ENCODE data around the gene ITM2B.
A peak's percentile ranks its signal among the peaks of the same experiment; 100 is the strongest.

The ITM2B gene

DNA sequence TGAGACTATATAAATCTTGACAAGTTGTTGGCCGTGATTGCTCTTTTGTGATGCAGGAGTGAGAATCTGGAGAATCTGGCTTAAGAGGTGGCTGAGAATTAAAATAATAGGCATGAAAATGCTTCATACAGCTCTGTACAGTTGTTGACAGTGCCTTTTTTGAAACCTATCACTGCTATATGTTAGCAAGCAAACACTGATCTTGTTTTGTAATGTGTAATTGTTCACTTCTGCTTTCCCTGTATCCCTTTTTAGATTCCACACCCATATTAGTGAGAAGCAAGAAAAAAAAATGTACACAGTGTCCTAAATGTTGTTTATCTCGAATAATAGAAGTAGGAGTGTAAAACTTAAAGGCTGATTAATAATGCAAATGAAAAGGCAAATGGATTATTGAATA, 31.1 kb downstream of the ITM2B start:
- DNase-seq: no peak

DNA sequence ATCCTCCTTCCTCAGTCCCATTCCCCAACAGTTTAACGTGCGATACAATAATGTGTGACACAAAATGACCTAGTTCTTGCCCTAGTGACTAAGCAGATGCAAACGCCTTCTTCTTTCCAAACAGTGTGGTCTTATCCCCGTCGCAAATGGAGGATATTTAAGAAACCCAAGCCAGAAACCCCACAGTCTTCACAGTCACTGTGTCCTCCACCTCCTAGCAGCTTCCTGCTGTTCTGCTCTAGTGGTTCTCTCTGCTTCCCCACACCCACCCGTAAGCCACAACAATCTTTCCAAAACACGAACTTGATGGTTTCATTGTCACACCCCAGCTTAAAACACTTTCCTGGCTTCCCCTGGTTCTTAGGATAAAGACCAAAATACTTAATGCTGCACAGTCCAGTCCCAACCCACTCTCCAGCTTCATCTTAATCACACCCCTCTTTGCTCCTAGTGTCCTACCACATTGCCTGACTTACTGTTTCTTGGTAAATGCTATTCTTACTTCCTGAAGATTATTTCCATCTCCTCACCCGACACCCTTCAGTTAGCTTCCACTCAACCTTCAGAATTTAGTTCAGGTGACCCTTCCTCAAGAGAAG, 32.3 kb downstream of the ITM2B start:
- DNase-seq: no peak

DNA sequence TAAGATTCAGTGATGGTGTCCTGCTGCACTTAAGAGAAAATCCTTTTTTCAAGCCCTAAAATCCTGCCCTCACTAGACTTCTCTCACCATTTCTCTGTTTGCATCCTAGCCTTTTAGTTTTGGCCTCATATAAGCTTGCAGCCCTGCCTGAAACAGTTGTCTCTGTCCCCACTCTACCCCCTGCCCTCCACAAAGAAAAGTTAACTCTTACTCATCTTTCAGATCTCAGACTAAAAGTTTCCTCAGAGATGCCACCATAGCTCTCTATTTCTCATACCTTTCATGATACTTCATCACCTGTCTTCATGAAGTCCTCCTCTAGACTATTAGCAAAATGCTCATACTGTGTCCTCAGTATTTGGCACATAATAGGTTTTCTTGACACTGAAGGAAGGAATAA, 33.1 kb downstream of the ITM2B start:
- no peak for DNase-seq

DNA sequence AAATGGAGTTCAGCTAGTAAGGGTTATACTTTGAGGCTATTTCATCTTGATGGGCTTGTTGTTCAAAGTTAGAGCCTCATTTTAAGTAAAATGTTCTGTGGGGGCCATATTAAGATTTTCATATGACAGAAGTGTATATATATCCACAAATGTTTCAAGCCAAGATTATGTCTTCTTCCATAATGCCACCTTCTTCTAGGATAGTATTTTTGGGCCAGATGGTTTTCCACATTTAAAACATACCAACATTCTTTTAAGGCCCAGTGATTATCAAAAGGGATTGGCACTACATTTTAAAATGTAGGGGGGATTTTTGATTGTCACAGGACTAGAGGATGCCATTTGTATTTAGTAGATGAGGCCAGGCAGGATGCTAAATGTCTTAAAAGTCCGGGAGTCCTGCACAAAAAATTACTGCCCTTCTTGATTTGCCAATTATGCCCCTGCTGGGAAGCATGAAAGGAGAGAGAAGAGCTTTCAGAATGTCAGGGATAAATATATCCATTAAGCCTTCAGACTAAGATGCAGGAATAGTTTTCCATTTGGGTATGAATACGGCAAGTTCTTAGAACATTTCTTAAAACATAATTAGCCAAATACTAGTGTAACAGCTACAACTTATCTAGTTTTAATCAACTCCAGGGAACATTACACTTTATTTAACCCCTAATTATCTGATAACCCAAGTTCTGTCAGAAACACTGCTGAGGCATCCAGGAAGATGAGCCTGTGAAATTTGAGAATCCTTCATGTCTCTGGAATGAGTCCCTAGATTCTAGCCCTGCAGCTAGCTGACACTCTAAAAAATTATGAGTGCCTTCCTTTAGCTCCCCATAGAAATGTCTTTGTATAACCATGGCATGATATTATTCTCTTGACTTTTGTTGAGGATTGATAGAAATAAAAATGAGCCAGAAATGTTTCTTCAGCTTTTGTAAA, 34.0 kb downstream of the ITM2B start:
- no peak for DNase-seq

DNA sequence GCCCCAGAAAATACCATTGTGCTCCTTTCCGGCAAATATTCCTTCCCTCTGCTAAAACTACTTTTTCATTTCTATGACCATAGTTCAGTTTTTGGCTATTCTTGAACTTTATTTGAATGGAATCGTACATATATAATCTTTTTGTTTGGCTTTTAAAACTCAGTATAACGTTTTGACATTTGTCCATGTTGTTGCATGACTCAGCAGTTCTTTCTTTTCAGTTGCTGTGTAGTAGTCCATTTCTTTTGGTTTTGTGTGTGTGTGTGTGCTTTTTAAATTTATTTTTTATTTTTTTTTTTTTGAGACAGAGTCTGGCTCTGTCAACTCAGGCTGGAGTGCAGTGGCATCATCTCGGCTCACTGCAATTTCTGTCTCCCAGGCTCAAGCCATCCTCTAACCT, 35.0 kb downstream of the ITM2B start:
- DNase-seq: no peak

DNA sequence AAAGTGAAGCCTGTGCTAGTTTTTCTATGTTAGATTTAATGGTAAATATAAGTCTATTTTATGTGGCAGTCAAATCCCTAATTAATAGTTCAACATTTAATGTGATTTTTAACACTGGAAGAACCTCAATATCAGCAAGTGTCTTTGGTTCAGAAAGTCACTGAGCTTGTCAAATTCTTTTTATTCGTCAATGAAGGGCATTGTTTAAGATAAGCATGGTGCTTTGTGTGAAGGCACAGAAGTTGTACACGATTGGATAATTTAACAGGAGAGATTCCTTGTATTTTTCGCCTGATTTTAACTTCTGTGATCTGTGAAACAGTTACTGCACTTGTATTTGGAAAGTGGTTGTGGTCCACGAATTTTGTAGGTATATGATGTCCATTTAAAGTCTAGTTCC, 40.3 kb downstream of the ITM2B start:
- no peak for DNase-seq

DNA sequence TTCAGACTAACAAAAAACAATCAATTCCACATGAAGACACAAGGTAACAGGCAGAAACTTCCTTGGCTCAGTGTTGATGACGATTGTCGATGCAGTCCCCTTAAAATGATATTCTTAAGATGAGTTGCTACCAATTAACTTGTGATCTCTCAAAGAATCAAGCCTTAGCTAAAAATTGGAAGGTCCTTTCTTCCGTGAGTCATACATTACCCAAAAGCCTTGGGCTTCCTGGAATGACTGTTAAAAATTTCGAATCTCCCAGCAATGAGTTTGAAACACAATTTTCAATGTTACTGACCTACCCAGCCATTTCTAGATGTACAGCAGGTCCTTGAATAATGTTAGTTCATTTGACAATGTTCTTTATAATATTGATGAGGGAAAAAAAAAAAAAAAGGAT, 42.5 kb downstream of the ITM2B start:
- no peak for DNase-seq

DNA sequence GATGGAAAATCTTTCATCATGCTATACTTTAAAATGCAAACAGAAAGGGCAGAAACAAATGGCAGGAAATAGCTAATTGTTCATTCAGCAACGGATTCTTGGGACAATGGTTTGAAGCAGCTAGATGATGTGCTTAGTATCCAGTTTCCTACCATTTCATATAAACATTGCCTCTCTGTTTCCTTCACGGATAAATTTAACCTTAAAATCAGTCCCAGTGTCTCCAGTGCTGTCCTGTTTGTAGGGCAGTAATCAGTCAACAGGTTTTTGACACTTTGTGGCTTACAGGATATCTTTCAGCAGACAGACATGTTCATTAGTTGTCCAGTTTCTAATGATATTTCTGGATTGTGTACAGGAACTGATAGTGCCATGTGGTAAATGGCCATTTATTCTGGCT, 45.8 kb downstream of the ITM2B start:
- no peak for DNase-seq

DNA sequence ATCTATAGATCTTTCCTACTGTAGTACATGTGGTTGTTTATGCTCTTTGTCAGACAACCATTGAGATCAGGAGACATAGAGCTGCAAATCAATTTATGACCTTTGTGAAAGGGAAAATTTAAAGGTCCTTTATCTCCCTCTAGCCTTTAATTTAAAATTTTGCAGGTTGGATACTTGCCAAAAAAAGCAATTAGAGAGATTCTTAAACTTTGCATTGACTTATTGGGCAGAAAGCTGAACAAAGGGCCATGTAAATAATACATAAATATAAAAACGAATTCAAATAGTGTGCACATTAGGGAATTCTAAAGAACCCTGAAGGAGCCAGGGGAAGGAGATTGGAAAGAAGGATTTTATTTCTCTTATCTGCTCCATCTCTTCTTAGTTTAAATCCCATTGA, 48.5 kb downstream of the ITM2B start:
- no peak for DNase-seq

DNA sequence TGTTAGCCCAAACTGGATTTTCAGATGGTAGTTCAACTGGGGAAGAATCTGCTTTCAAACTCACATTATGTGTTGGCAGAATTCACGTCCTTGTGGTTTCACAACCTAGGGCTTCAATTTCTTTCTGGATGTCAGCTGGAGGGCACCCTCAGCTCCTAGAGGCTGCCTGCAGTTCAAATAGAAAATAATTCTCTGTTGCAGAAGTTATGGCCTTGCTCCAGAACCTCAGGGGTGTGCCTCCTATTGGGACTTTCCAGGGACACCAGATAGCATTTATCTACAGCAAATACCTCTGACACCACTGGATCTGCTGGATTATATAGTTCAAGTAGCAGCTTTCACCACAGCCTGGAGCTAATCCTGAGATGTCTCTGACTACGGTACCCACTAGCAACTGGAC, 58.7 kb downstream of the ITM2B start:
- DNase-seq: no peak

DNA sequence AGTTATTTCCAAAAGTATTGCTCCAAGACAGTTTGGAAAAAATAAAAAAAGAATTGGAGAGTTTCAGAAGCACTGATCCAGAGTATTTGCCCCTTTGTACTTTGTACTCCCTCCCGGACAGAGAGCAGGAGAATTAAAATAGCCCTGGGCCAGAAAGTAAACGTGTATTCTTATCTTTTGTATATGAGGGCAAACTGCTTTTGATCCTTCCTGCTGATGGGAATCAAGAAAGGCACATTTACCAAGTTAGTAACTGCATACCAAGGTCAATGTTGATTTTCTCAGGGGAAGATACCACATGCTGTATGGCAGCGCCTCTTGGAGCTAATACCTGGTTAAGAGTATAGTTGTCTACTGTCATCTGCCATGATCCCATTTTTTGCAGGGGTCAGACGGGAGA, 59.6 kb downstream of the ITM2B start:
- no peak for DNase-seq

DNA sequence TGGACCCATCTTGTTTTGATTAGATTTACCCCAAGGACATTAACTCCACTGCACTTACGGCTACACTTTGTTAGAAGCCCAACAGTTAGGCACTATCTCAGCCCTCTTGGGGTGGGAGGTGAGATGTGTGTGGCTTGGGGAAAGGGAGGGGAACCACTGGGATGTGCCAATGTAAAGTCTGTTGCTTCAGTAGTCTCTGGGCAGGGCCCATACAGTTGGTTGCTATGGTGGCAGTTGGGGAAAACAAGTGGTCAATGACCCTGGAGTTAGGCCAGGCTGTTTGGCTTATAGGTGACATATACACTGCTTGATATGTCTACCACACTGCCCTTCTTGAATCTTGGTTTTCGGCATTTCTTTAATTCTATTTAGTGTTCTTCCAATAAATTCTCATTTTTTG, 61.6 kb downstream of the ITM2B start:
- no peak for DNase-seq

DNA sequence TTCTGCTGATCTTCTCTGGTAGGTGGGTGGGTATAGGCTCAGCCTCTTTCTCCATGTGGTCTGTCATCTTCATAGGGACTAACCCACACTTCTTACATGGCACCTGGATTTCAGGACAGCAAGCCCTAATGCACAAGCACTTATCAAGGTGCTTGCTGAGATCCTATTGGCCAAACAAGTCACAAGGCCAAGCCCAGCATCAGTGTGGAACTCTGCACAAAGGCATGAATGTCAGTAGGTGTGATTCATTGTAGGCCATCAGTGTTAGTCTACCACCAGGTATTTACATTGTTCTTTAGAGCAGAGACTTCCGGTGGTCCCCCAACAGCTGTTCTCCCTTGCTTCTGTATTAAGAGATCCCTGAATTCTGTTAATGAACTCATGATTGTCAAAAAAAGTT, 62.3 kb downstream of the ITM2B start:
- no peak for DNase-seq

DNA sequence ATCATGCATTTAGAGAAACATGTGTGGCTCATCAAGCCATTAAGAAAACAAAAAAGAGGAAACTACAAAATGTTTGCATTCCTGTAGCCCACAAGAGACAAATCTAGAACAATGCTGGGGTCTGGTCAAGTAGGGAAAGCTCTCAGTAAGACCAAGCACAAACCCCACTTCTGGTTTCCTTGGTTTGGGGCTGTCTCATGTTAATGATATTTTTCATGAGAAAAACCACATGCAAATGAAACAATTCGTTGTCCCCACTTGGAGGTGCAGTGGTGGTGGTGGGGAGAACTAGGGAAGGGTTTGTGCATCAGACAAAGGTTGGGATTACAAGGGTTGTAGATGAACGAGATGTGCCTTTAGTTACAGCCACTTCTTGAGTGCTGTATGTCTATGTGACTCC, 63.5 kb downstream of the ITM2B start:
- no peak for DNase-seq

DNA sequence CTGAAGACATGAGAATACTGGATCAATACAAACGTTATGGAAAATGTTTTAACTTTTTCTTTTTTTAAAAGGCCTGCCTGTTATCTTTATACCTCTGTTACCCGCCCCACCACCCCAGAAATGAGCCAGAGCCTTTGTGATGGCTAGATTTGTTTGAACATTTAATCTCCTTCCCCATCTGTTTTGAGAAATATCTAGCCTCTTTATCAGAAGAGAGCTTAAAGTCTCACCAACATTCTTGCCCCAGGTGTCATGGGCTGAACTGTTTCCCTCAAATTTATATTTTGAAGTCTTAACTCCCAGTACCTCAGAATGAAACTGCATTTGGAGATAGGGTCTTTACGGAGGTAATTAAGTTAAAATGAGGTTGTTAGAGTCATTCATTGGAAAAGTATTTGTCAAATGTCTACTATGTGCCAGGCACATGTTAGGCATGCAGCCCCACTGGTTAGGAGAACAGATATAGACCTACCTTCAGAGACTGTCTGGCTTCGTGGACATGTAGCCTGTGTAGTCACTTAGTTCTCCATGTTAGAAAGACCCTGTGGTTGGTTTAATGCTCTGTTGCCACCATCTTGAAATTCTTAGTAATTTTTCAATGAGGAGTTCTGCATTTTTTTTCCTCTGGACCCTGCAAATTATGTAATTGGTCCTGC, 64.3 kb downstream of the ITM2B start:
- no peak for DNase-seq

DNA sequence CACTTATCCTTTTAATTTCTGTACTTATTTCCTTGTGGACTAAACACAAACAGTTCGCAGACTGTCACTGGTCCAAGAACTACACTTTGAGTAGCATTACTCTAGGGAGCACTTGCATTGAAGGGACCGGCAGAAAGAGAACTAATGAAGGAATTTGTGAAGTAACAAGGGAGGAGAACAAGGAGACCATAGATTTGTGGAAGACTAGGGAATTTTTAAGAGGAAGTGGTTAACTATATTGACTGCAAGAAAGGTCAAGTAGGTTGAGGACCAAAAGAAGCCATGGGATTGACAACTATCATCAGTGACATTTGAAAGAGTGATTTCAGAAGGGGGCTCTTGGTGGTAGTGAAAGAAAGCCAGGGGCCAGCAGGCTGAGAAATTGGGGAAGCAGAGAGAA, 66.6 kb downstream of the ITM2B start:
- DNase-seq: no peak

DNA sequence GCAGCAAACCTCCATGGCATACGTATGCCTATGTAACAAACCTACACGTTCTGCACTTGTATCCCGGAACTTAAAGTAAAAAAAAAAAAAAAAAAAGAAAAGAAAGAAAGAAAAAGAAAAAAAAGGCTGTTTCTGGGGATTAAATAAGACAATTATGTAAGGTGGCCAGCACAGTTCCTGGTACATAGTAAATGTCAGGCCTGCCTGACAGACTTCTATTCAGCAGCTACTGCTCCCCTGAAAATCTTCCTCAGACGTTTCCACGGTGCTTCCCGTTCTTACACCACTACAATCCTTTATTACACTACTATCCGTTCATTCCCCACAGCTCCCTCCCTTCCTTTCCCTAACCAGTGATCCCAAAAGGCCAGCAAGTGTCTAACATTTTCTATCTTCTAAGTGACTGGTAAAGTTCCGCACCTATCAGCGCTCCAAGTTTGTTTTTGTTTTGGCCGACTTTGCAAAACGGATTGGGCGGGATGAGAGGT, 69.9 kb downstream of the ITM2B start:
- DNase-seq: no peak

DNA sequence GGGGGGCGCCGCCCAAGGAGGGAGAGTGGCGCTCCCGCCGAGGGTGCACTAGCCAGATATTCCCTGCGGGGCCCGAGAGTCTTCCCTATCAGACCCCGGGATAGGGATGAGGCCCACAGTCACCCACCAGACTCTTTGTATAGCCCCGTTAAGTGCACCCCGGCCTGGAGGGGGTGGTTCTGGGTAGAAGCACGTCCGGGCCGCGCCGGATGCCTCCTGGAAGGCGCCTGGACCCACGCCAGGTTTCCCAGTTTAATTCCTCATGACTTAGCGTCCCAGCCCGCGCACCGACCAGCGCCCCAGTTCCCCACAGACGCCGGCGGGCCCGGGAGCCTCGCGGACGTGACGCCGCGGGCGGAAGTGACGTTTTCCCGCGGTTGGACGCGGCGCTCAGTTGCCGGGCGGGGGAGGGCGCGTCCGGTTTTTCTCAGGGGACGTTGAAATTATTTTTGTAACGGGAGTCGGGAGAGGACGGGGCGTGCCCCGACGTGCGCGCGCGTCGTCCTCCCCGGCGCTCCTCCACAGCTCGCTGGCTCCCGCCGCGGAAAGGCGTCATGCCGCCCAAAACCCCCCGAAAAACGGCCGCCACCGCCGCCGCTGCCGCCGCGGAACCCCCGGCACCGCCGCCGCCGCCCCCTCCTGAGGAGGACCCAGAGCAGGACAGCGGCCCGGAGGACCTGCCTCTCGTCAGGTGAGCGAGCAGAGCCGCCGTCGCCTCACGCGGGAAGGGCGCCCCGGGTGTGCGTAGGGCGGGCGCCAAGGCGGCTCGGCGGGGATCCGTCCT, 70.5 kb downstream of the ITM2B start, which contains the start of gene RB1:
TSS of gene RB1 (plus strand) at position 393 of the 784 bp plus-strand sequence. CDS start at position 555, 162 bp downstream.
- peak; percentile 80 to 90 for DNase-seq

DNA sequence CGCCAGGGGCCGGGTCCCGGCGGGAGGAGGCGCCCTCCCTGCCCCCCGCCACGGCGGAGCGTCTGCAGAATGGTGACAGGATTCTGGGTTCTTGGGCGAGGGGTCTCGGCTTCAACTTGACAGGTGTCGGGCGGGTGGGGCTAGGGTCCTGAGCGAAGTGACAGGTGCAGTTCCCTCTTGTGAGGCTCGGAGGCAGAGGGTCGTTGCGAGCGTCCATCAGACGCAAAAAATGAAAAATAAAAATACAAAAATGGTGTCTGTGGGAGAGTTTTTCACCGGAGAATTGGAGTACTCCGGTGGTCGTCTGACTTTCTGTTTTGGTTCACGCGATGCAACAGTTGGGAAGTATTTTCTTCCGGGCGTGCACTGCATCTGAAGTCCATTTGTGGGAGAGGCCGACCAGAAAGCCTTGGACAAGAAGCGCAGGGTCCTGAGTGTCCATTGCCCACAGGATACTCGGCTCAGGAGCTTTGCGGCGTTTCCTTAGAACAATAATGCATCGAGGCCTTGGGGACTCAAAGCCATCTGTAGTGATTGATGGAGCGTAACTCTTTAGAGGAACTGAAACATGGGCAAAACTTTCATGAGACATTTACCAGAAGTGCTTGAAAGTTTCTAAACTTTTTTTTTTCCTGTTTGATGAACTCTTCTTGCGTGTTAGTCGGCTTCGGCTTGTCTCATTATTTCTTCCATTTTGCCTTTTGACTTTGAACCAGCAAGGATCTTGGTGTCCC, 71.3 kb downstream of the ITM2B start:
- DNase-seq: no peak

DNA sequence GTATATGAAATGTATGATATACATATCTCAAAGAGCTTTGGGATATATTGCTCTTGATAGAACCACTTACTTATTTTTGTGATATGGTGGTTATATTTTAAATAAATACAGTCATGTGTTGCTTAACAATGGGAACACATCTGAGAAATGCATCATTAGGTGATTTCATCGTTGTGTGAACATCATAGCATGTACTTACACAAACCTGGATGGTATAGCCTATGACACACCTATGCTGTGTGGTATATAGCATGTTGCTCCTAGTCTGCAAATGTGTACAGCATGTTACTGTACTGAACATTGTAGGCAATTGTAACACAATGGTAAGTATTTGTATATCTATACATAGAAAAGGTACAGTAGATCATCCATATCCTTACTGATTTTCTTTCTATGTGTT, 78.2 kb downstream of the ITM2B start:
- no peak for DNase-seq

DNA sequence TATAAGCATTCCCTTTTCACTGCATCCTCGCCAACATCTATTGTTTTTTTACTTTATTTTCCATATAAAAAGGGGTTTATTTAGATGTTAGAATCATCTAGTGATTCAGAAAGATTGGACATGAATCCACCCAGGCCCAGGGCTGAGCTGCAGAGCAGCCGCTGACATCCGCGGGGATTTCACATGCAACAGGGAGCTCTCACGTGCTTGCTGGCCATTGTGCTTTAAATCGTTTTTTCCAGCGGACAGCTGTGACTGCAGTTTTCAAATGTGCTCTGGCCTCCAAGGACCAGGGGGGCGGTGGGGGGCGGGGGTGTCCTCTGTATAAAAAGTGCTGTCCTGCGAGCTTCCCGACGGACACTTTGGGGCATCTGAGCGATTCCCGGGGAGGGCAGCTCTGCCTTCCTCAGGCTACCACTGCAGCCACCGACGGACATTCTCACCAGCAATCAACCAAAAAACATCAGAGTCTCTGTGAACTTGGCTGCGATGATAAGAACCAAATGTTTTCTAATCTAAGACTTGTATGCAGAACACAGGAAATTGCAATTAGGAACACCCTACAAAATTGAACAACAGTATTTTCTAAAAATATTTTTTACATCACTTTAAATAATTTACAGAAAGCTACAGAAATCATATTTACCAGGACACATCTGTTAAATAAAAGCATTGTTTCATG, 83.1 kb downstream of the ITM2B start:
- no peak for DNase-seq
